ENCODE results near the gene ECM2.

DNA sequence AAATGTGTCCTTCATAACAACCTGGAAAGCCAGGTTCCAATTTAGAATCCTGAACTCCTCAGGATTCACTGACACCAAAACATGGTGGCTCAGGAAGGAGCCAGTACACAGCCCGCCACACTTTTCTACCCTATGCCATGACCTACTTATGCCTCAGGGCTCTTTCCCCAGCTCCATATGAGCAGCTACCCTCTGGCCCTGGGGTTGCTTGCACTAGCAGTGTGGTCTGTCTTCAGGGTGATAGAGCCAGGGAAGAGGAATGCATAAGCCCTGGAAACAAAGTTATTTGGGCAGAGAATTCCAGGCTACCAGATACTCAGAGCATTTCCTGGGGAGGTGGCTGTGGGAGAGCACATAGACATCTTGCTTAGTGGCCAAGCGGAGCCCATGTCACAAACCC lies 15.0 kb upstream of the ECM2 start:
- TF ChIP-seq, protein P1, sequence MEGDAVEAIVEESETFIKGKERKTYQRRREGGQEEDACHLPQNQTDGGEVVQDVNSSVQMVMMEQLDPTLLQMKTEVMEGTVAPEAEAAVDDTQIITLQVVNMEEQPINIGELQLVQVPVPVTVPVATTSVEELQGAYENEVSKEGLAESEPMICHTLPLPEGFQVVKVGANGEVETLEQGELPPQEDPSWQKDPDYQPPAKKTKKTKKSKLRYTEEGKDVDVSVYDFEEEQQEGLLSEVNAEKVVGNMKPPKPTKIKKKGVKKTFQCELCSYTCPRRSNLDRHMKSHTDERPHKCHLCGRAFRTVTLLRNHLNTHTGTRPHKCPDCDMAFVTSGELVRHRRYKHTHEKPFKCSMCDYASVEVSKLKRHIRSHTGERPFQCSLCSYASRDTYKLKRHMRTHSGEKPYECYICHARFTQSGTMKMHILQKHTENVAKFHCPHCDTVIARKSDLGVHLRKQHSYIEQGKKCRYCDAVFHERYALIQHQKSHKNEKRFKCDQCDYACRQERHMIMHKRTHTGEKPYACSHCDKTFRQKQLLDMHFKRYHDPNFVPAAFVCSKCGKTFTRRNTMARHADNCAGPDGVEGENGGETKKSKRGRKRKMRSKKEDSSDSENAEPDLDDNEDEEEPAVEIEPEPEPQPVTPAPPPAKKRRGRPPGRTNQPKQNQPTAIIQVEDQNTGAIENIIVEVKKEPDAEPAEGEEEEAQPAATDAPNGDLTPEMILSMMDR (conservative IDR thresholded peaks at IDR 0.05; ENCODE audit: low read depth, low read length) = no peak
- TF ChIP-seq EZH2phosphoT487 (IDR thresholded peaks at IDR 0.05; ENCODE audit: borderline replicate concordance, low read length) = no peak
